ENCODE results near the gene SLCO3A1. TPM values are rescaled to one million over a fixed set of nuclear protein-coding genes. Genes with fewer than 3 reads are reported as not detected.

Gene SLCO3A1
- total RNA-seq, 1 donor: 17.7 TPM

DNA sequence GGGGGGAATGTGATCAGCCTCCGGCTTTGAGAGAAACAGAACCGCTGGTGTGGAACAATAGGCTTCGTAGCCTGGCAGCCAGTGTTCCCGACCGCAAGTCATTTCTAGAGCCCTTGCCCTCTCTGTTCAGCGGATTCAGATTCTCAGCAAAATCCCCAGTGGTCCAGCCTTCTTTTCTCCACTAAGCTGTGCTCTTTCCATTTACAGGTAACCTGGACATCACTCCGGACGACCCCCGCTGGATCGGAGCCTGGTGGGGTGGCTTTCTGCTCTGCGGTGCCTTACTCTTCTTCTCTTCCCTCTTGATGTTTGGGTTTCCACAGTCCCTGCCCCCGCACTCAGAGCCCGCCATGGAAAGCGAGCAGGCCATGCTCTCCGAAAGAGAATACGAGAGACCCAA, 250.6 kb downstream of the SLCO3A1 start:
- Histone ChIP-seq H3K4me3 (ENCODE audit: low read length) (no peak overlapping the region), H3K9me3 (ENCODE audit: low read depth, low read length) (no peaks in the 10 kb centered on the region), H3K4me1 (ENCODE audit: insufficient read depth, low read length) (no peaks in the 10 kb centered on the region), H3K27me3 (ENCODE audit: insufficient read depth, low read length) (no peaks in the 10 kb centered on the region)

DNA sequence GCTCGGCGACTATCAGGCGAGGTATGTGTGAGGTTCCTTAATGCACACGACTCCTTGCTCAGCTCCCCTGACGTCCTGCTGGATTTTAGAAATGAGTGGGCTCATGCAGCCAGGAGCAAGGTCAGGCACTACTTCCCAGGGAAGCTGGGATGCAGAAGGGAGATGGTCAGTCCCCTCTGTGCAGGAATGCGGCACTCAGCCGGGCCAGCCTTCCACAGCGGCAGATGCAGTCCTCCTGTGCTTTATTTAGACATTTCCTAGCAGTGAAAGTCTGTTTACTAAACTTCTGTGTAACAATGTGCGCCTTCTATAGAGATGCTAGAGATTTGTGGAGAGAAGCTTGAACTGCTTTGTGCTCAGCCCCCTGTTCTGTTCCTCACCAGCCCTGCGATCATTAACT, 252.1 kb downstream of the SLCO3A1 start:
- Histone ChIP-seq H3K4me1 (ENCODE audit: insufficient read depth, low read length) (no peaks in the 10 kb centered on the region), H3K9me3 (ENCODE audit: low read depth, low read length) (no peaks in the 10 kb centered on the region), H3K4me3 (ENCODE audit: low read length) (no peak overlapping the region), H3K27me3 (ENCODE audit: insufficient read depth, low read length) (no peaks in the 10 kb centered on the region)

DNA sequence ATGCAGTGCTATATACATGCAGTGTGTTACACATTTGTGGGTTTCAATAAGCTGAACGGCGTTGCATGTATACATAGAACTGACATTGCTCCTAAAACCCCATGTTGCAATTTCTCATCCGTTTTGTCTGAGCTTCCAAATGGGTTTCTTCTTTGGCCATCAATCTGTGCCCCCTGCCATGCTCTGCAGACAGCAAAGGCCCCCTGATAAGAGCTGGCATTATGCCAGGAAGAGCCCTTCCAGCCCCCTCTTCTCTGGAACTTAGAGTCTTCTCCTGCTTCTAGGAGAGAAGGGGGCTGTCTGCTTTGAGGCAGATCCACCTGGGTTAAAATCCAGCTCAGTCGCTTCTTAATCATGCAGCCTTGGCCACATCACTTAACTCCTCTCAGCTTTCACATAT, 254.0 kb downstream of the SLCO3A1 start:
- H3K27me3 ChIP-seq (ENCODE audit: insufficient read depth, low read length): no peaks in the 10 kb centered on the region
- no peak overlapping the region for H3K4me3 ChIP-seq (ENCODE audit: low read length)
- no peaks in the 10 kb centered on the region for H3K4me1 ChIP-seq (ENCODE audit: insufficient read depth, low read length)
- no peaks in the 10 kb centered on the region for H3K9me3 ChIP-seq (ENCODE audit: low read depth, low read length)

DNA sequence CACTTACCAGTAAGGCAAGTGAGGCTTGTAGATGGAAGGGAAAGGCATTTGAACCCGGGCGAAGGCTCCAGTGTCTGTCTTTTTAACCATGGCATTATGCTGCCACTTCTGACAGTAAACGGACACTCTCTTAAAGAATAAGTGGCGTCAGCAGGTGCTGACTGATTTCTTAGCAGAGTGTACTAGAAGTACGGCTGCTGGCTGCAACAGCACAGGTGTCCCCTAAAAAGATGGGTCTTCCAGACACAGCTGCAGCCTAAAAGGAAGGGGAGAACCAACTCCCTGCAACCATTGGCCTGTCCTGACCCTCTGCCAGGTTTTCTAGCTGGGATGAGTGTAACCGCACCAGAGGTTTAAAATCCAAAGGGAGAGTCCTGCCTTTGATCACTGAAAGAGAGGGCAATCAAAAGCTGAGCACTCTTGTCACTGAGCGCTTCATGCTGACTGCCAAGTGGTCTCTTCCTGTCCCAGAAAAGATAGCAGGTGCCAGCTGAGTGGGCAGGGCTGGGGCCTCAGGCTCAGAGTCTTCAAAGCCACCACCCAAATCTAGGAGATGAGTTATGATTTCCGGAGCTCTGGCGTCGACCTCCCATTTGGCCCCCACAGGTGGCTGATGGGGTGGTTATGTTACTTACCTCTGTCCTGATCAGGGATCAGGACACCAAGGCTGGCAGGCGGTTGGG, 255.8 kb downstream of the SLCO3A1 start:
- H3K4me1 ChIP-seq (ENCODE audit: insufficient read depth, low read length): no peaks in the 10 kb centered on the region
- no peak overlapping the region for H3K4me3 ChIP-seq (ENCODE audit: low read length)

DNA sequence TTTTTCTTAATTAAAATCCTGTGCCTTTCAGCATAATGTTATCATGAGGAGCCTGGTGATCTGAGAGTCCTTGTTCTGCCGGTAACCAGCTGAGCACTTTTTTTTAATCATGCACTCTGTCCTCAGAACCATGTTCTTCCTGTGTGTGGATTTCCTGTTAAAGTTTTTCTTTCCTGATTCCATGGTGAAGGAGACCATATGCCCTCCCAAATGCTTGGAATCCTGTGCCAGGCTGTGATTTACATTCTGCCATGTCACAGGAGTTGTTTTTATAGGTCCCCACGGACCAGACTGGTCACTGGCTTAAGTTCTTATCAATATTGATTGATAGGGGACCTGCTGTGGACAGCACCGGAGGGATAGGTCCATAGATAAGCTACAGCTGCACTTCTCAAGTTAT, 257.8 kb downstream of the SLCO3A1 start:
- Histone ChIP-seq H3K4me1 (ENCODE audit: insufficient read depth, low read length) (no peaks in the 10 kb centered on the region), H3K27me3 (ENCODE audit: insufficient read depth, low read length) (no peaks in the 10 kb centered on the region), H3K4me3 (ENCODE audit: low read length) (no peak overlapping the region), H3K9me3 (ENCODE audit: low read depth, low read length) (no peaks in the 10 kb centered on the region)

More for the DNA sequence above, 255.8 kb downstream of the SLCO3A1 start:
- no peaks in the 10 kb centered on the region for H3K9me3 ChIP-seq (ENCODE audit: low read depth, low read length)
- H3K27me3 ChIP-seq (ENCODE audit: insufficient read depth, low read length): no peaks in the 10 kb centered on the region

DNA sequence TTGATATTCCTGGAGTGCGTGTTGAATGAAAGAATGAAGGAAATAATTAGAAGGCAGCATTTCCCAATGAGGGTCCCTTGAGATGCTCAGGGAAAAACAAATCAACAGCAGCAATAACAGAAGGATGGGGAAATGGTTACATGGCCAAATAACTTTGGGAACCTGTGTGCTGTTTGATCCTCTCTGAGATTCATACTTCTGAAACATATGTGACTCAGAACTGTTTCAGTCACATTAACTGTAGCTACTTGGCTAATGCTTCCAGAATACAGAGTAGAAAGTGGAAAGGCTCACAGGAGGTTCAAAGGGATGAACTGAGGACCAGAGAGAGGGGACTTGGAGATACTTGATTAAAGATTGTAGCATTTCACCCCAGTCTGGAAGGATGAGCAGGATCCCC, 258.2 kb downstream of the SLCO3A1 start:
- Histone ChIP-seq H3K9me3 (ENCODE audit: low read depth, low read length) (no peaks in the 10 kb centered on the region), H3K27me3 (ENCODE audit: insufficient read depth, low read length) (no peaks in the 10 kb centered on the region), H3K4me3 (ENCODE audit: low read length) (no peak overlapping the region), H3K4me1 (ENCODE audit: insufficient read depth, low read length) (no peaks in the 10 kb centered on the region)

DNA sequence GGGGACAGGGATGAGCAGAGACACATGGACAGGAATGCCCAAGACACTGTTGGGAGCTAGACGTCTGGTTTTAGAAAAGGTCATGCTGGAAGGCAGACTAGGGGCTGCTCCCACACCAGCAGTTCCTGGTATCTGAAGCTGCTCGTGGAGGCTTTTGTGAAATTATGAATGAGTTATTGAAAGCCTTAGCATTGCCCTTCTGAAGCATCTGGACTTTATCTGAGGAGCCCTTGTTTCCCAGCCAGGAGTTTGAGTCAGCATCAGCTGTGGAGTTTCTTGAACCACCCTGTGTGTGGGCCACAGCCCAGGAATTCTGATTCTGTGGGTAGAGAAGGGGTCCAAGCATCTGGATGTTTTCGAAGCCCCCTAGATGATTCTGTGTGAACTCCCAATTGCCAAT, 258.7 kb downstream of the SLCO3A1 start:
- Histone ChIP-seq H3K4me3 (ENCODE audit: low read length) (no peak overlapping the region), H3K4me1 (ENCODE audit: insufficient read depth, low read length) (no peaks in the 10 kb centered on the region)

DNA sequence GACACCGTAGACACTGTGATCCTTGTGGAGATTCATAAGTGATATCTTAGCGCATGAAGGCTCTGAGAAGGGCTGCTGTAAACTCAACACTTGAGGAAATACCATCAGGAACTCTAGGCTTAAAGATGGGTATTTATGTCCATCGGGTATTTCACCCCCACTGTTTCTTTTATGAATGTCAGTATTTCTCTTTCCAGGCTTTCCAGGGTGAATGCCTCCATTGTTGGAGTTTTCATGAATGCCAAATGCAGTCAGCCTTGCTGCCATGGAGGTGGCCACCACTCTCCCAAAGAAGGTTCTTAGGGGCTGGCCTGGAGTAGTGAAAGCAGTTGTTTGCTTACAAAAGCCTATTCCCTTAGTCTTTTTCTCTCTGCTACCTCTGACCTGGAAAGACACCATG, 259.2 kb downstream of the SLCO3A1 start:
- H3K4me3 ChIP-seq (ENCODE audit: low read length): no peak overlapping the region
- no peaks in the 10 kb centered on the region for H3K9me3 ChIP-seq (ENCODE audit: low read depth, low read length)
- H3K27me3 ChIP-seq (ENCODE audit: insufficient read depth, low read length): no peaks in the 10 kb centered on the region
- H3K4me1 ChIP-seq (ENCODE audit: insufficient read depth, low read length): no peaks in the 10 kb centered on the region

More for the DNA sequence above, 258.7 kb downstream of the SLCO3A1 start:
- Histone ChIP-seq H3K27me3 (ENCODE audit: insufficient read depth, low read length) (no peaks in the 10 kb centered on the region), H3K9me3 (ENCODE audit: low read depth, low read length) (no peaks in the 10 kb centered on the region)

DNA sequence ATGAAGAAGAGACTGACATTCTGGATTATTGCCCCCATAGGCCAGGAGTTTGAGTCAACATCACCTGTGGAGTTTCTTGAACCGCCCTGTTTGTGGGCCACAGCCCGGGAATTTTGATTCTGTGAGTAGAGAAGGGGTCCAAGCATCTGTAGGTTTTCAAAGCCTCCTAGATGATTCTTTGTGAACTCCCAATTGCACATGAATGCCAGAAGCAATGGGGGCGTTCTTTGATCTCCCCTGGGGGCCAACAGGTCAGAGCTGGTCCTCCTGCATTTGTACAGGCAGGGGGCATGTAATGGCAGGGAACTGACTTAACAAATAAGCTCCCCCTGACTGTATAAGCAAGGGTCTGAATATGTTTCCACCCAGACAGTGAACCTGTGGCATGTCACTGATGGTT, 260.3 kb downstream of the SLCO3A1 start:
- no peaks in the 10 kb centered on the region for H3K9me3 ChIP-seq (ENCODE audit: low read depth, low read length)

DNA sequence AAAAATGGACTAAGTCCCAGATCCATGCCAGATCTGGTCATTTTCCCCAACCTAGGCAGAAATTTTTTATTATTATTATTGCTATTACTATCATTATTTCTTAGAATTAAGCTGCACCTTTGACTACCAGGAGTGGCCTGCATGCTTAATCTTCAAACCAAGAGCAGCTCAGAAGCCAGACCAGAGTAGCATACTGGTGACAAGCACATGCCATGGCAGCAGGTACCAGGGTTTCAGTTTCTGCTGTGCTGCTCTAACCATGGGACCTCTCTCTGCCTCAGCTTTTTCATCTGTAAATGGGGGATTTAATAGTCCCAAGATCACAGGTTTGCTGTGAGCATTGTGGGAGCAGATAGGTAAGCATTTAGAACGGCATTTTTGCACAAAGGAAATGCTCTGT, 262.3 kb downstream of the SLCO3A1 start:
- Histone ChIP-seq H3K4me1 (ENCODE audit: insufficient read depth, low read length) (no peaks in the 10 kb centered on the region), H3K4me3 (ENCODE audit: low read length) (no peak overlapping the region), H3K9me3 (ENCODE audit: low read depth, low read length) (no peaks in the 10 kb centered on the region), H3K27me3 (ENCODE audit: insufficient read depth, low read length) (no peaks in the 10 kb centered on the region)

More for the DNA sequence above, 260.3 kb downstream of the SLCO3A1 start:
- no peak overlapping the region for H3K4me3 ChIP-seq (ENCODE audit: low read length)
- no peaks in the 10 kb centered on the region for H3K4me1 ChIP-seq (ENCODE audit: insufficient read depth, low read length)
- no peaks in the 10 kb centered on the region for H3K27me3 ChIP-seq (ENCODE audit: insufficient read depth, low read length)

DNA sequence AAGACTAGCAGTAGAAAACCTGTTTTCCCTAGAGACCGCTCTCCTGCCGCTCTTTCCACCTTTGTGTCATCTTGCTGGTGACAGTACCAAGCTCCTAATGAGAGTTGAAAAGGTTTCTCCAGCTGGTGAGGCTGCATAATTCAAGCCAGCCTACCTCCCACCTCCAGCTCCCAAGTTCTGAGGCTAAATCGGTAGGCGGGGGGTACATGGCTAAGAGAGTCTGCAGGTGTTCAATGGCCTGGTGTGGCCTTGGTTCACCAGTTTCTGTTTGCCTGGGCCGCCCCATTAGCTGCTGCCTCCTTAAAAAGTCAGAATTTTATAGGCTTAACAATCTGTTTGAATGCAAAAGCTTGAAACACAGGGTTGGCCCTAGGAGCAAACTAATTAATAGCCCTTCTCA, 262.8 kb downstream of the SLCO3A1 start:
- no peaks in the 10 kb centered on the region for H3K27me3 ChIP-seq (ENCODE audit: insufficient read depth, low read length)
- no peaks in the 10 kb centered on the region for H3K9me3 ChIP-seq (ENCODE audit: low read depth, low read length)
- no peak overlapping the region for H3K4me3 ChIP-seq (ENCODE audit: low read length)
- no peaks in the 10 kb centered on the region for H3K4me1 ChIP-seq (ENCODE audit: insufficient read depth, low read length)

DNA sequence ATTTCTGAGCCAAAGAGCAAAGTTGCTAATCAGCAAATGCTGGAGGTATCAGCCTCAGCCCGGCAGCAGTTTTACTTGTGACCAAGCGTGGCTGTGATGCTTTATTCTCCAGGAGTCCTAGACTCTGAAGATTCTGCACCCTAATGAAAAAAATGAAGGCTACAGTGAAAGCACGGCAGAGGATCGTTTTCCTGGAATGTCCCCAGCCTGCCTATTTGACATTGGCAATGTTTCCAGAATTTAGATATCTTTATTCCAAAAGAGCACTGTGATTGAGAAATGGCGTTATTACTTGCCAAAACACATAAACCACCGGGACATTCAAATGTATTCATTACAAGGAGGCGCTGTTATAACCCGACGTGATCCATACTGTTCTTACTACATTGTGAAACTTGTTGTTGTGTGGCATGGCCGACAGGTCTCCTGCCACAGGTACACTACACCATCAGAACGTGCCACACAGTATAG, 263.8 kb downstream of the SLCO3A1 start:
- no peak overlapping the region for H3K4me3 ChIP-seq (ENCODE audit: low read length)
- no peaks in the 10 kb centered on the region for H3K9me3 ChIP-seq (ENCODE audit: low read depth, low read length)
- H3K4me1 ChIP-seq (ENCODE audit: insufficient read depth, low read length): no peaks in the 10 kb centered on the region
- H3K27me3 ChIP-seq (ENCODE audit: insufficient read depth, low read length): no peaks in the 10 kb centered on the region

DNA sequence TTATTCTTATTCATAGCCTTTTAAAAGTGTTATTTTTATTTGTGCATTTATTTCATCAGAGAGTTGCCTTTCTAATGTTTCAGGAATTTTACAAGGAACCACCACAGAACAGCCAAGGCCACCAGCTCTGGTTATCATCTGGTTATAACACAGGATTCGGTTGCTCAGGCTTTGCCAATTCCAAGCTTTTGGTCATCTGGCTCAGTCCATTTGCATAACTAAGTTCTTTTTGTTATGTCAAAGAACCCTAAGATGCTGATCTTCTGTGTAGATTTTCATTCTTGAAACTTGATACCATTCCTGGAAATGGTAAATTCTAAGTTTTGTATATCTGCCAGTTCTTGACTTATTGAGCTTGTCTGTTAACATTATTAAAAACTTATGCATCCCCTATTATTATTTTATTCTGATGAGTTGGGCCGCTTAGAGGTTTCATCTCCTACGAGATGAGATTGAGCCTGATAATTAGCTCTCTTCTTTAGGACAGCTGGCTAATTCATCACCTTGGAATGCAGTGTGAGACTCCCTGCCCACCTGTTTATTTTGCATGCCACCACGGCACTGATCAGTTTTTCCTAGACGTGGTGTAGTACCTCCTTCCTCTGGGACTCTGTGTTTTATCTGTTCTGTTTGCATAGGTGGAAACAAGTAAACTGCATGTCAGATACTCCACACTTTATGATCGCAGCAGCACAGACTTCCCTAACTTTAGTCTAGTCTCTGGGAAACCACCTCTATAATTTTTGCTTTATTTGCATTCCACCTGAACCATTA, 264.8 kb downstream of the SLCO3A1 start:
- H3K4me3 ChIP-seq (ENCODE audit: low read length): no peak overlapping the region
- H3K4me1 ChIP-seq (ENCODE audit: insufficient read depth, low read length): no peaks in the 10 kb centered on the region
- H3K9me3 ChIP-seq (ENCODE audit: low read depth, low read length): no peaks in the 10 kb centered on the region
- no peaks in the 10 kb centered on the region for H3K27me3 ChIP-seq (ENCODE audit: insufficient read depth, low read length)

DNA sequence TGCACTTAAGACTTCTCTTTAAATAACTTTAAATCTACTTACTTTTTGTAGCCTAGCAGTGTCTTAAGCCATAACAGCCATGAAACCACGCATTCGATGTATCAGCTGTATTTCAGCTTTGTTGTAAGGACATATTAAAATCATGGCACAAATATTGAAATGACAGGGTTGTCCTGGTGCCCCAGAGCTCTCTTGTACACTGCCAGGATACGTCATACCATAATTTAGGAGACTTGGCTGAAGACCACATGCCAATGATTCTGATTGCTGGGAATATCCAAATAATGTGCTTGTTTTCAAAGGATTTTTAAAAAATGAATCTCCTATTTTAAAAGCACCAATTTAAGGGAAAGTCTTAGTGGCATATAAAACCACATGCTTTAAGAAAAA, 265.4 kb downstream of the SLCO3A1 start:
- Histone ChIP-seq H3K27me3 (ENCODE audit: insufficient read depth, low read length) (no peaks in the 10 kb centered on the region), H3K4me3 (ENCODE audit: low read length) (no peak overlapping the region), H3K4me1 (ENCODE audit: insufficient read depth, low read length) (no peaks in the 10 kb centered on the region), H3K9me3 (ENCODE audit: low read depth, low read length) (no peaks in the 10 kb centered on the region)

DNA sequence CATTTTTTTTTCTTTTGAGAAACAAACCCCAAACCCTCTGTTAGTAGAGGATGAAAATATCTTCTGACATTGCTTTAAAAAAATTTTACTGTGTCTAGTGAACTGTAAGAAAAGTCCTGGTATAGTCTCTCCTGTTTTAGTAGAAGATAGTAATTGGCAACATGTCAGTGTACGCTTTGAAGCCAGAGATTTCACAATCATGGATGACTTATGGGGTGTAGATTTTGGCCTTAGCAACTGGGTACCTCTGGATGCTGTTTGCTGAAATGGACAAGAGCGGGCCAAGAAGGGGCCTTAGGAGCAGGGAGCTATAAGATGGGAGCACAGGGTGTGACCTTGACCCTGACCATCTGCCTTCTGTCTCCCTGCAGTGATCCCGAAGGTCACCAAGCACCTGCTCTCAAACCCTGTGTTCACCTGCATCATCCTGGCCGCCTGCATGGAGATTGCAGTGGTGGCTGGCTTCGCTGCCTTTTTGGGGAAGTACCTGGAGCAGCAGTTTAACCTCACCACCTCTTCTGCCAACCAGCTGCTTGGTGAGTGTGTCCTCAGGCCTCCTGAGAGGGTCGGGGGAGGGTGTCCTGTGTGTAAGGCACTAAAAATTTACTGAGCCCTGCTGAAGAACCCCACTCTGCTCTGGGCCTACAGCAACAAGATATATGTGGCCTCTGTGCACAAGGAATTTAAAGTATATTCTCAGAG, 266.7 kb downstream of the SLCO3A1 start:
- Histone ChIP-seq H3K4me1 (ENCODE audit: insufficient read depth, low read length) (no peaks in the 10 kb centered on the region), H3K9me3 (ENCODE audit: low read depth, low read length) (no peaks in the 10 kb centered on the region), H3K27me3 (ENCODE audit: insufficient read depth, low read length) (no peaks in the 10 kb centered on the region), H3K4me3 (ENCODE audit: low read length) (no peak overlapping the region)

Measured in mononuclear cell (primary cell).